Trophoblast cell (in vitro differentiated cells and primary cell): ENCODE measurements around the gene FAM168A.

Experiments used
- DNase-seq, 2 donors: peaks; one replicate each; pipeline ENCODE4 v3.0.0-alpha.2; 2016
- H2AFZ ChIP-seq: 2 replicates; pipeline ENCODE4 v1.6.1; 2013; ENCODE audit warnings: low read length, moderate library complexity, mild to moderate bottlenecking; ENCODE audit not compliant: insufficient read depth, poor library complexity
- H2AK5ac ChIP-seq: 2 replicates; pipeline ENCODE4 v1.6.1; 2013; ENCODE audit warnings: mild to moderate bottlenecking, low read length
- H2BK120ac ChIP-seq: 2 replicates; pipeline ENCODE4 v1.6.1; 2013; ENCODE audit warnings: low read length, mild to moderate bottlenecking, moderate library complexity; ENCODE audit not compliant: insufficient read depth, poor library complexity
- H2BK12ac ChIP-seq: 2 replicates; pipeline ENCODE4 v1.6.1; 2013; ENCODE audit warnings: mild to moderate bottlenecking, low read length, moderate library complexity
- H2BK5ac ChIP-seq: 2 replicates; pipeline ENCODE4 v1.6.1; 2013; ENCODE audit warnings: low read length, low read depth, moderate library complexity, mild to moderate bottlenecking; ENCODE audit not compliant: poor library complexity
- H3K14ac ChIP-seq: 2 replicates; pipeline ENCODE4 v1.6.1; 2013; ENCODE audit warnings: mild to moderate bottlenecking, low read length
- H3K18ac ChIP-seq: 2 replicates; pipeline ENCODE4 v1.6.1; 2013; ENCODE audit warnings: mild to moderate bottlenecking, low read length
- H3K23ac ChIP-seq: 2 replicates; pipeline ENCODE4 v1.6.1; 2013; ENCODE audit warnings: low read length
- H3K27ac ChIP-seq: 2 replicates; pipeline ENCODE4 v1.5.1; 2013; ENCODE audit warnings: low read depth, mild to moderate bottlenecking, inconsistent platforms, low read length, moderate library complexity
- H3K27me3 ChIP-seq: 2 replicates; pipeline ENCODE4 v1.6.1; 2013; ENCODE audit warnings: inconsistent platforms, mild to moderate bottlenecking, low read length, moderate library complexity; ENCODE audit not compliant: insufficient read depth
- H3K36me3 ChIP-seq, 2 experiments: 1 replicate in 1 of 2; 2 replicates in 1 of 2; pipeline ENCODE4 v1.6.1; 2013; ENCODE audit warnings: low read length in 2 of 2, mild to moderate bottlenecking in 2 of 2, moderate library complexity in 1 of 2; ENCODE audit not compliant: insufficient read depth in 2 of 2, control insufficient read depth in 1 of 2
- H3K4ac ChIP-seq: 2 replicates; pipeline ENCODE4 v1.6.1; 2013; ENCODE audit warnings: low read depth, mild to moderate bottlenecking, low read length, moderate library complexity
- H3K4me1 ChIP-seq, 2 experiments: 1 replicate in 1 of 2; 2 replicates in 1 of 2; pipeline ENCODE4 v1.6.1; 2013; ENCODE audit warnings: low read length in 2 of 2, mild to moderate bottlenecking in 2 of 2, moderate library complexity in 1 of 2; ENCODE audit not compliant: insufficient read depth in 2 of 2, control insufficient read depth in 1 of 2
- H3K4me2 ChIP-seq: 2 replicates; pipeline ENCODE4 v1.6.1; 2013; ENCODE audit warnings: inconsistent platforms, mild to moderate bottlenecking, low read length, moderate library complexity
- H3K4me3 ChIP-seq: 2 replicates; pipeline ENCODE4 v1.5.1; 2013; ENCODE audit warnings: mild to moderate bottlenecking, low read depth, low read length, inconsistent platforms
- H3K79me1 ChIP-seq: one replicate; pipeline ENCODE4 v1.6.1; 2013; ENCODE audit warnings: low read length
- H3K79me2 ChIP-seq: 2 replicates; pipeline ENCODE4 v1.6.1; 2013; ENCODE audit warnings: low read length, mild to moderate bottlenecking; ENCODE audit not compliant: control insufficient read depth, insufficient read depth, poor library complexity
- H3K9ac ChIP-seq: 2 replicates; pipeline ENCODE4 v1.6.1; 2013; ENCODE audit warnings: mild to moderate bottlenecking, low read length
- H3K9me3 ChIP-seq: 2 replicates; pipeline ENCODE4 v1.6.1; 2013; ENCODE audit warnings: low read depth, mild to moderate bottlenecking, control low read depth, inconsistent platforms, low read length; ENCODE audit not compliant: insufficient read depth
- H4K12ac ChIP-seq: 2 replicates; pipeline ENCODE4 v1.6.1; 2013; ENCODE audit warnings: low read depth, mild to moderate bottlenecking, low read length, moderate library complexity
- H4K8ac ChIP-seq: 2 replicates; pipeline ENCODE4 v1.6.1; 2013; ENCODE audit warnings: low read depth, mild to moderate bottlenecking, low read length, moderate library complexity
- H4K91ac ChIP-seq: one replicate; pipeline ENCODE4 v1.6.1; 2013; ENCODE audit warnings: low read depth, mild to moderate bottlenecking, low read length, moderate library complexity
- WGBS: extraction: QIAGEN DNeasy Blood & Tissue Kit; methylation state at CpG from one replicate; pipeline ENCODE4 v1.1.7; 2013; ENCODE audit warnings: missing lambda C conversion rate; ENCODE audit not compliant: insufficient read length, insufficient coverage; ENCODE audit errors: extremely low coverage; 5-methylcytosine and 5-hydroxymethylcytosine counted together

FAM168A gene

GRCh38 chr11:73406619-73407018 lies 191.3 kb downstream of the FAM168A start:
- H3K4me3 ChIP-seq = no peak overlapping the region
- H3K27me3 ChIP-seq = no peaks in the 10 kb centered on the region
- H2BK12ac ChIP-seq = no peak overlapping the region
- H3K18ac ChIP-seq = no peak overlapping the region
- H3K4me2 ChIP-seq = no peak overlapping the region
- H4K12ac ChIP-seq = no peak overlapping the region
- H4K8ac ChIP-seq = no peak overlapping the region
- H4K91ac ChIP-seq = no peak overlapping the region
- H2BK5ac ChIP-seq = no peak overlapping the region
- DNase-seq = no peak
- H2BK120ac ChIP-seq = no peak overlapping the region
- H3K9me3 ChIP-seq = peaks cover 2% of the 10 kb centered on the region
- no peak overlapping the region for H2AK5ac ChIP-seq
- no peak overlapping the region for H3K9ac ChIP-seq
- peaks cover under 1% of the 10 kb centered on the region for H3K79me2 ChIP-seq
- no peak overlapping the region for H2AFZ ChIP-seq
- H3K14ac ChIP-seq = no peak overlapping the region
- H3K36me3 ChIP-seq = peaks cover 23 to 28% of the 10 kb centered on the region in 2 experiments
- no peak overlapping the region for H3K23ac ChIP-seq
- H3K4ac ChIP-seq = no peak overlapping the region
- H3K79me1 ChIP-seq = peaks cover 2% of the 10 kb centered on the region
- WGBS = no CpG with 5 or more reads among the region's 5 CpGs
- no peak overlapping the region for H3K27ac ChIP-seq
- H3K4me1 ChIP-seq = peaks cover under 1 to 3% of the 10 kb centered on the region in 2 experiments

GRCh38 chr11:73406131-73406530 lies 191.8 kb downstream of the FAM168A start:
- peaks cover 2% of the 10 kb centered on the region for H3K79me2 ChIP-seq
- no peak overlapping the region for H2AK5ac ChIP-seq
- no peak overlapping the region for H2BK120ac ChIP-seq
- no peak overlapping the region for H3K4me2 ChIP-seq
- DNase-seq = no peak
- no peak overlapping the region for H2BK12ac ChIP-seq
- WGBS = no CpG with 5 or more reads among the region's 1 CpG
- no peak overlapping the region for H3K9ac ChIP-seq
- peaks cover 2% of the 10 kb centered on the region for H3K9me3 ChIP-seq
- no peak overlapping the region for H4K8ac ChIP-seq
- no peaks in the 10 kb centered on the region for H3K27me3 ChIP-seq
- no peak overlapping the region for H3K4me3 ChIP-seq
- H2AFZ ChIP-seq = no peak overlapping the region
- no peak overlapping the region for H4K12ac ChIP-seq
- no peak overlapping the region for H3K18ac ChIP-seq
- H3K4ac ChIP-seq = no peak overlapping the region
- no peak overlapping the region for H3K14ac ChIP-seq
- no peak overlapping the region for H3K23ac ChIP-seq
- H4K91ac ChIP-seq = no peak overlapping the region
- peaks cover 23 to 27% of the 10 kb centered on the region in 2 experiments for H3K36me3 ChIP-seq
- H3K79me1 ChIP-seq = peaks cover 6% of the 10 kb centered on the region
- H3K4me1 ChIP-seq = peaks cover 4 to 8% of the 10 kb centered on the region in 2 experiments
- no peak overlapping the region for H3K27ac ChIP-seq
- H2BK5ac ChIP-seq = no peak overlapping the region

- Histone ChIP-seq H3K9ac (no peak overlapping the region), H4K91ac (no peak overlapping the region), H3K4me3 (no peak overlapping the region), H2BK5ac (no peak overlapping the region), H3K23ac (no peak overlapping the region), H3K14ac (no peak overlapping the region), H3K36me3 (peaks cover 23 to 27% of the 10 kb centered on the region in 2 experiments), H2BK120ac (no peak overlapping the region), H4K12ac (no peak overlapping the region), H4K8ac (no peak overlapping the region), H3K79me1 (peaks cover 6% of the 10 kb centered on the region), H3K27me3 (no peaks in the 10 kb centered on the region), H3K9me3 (peaks cover 2% of the 10 kb centered on the region), H3K4me1 (peaks cover 4 to 8% of the 10 kb centered on the region in 2 experiments), H3K4me2 (no peak overlapping the region), H2AK5ac (no peak overlapping the region), H3K4ac (no peak overlapping the region), H3K79me2 (peaks cover 2% of the 10 kb centered on the region), H3K18ac (no peak overlapping the region), H3K27ac (no peak overlapping the region), H2BK12ac (no peak overlapping the region), H2AFZ (no peak overlapping the region)
- no CpG with 5 or more reads among the region's 8 CpGs for WGBS
- DNase-seq = no peak
These were observed 192.8 kb downstream of the FAM168A start for GRCh38 chr11:73405146-73405510.

- Histone ChIP-seq H3K36me3 (peaks cover 23 to 27% of the 10 kb centered on the region in 2 experiments), H3K23ac (no peak overlapping the region), H3K27me3 (no peaks in the 10 kb centered on the region), H3K79me1 (peaks cover 6% of the 10 kb centered on the region), H4K12ac (no peak overlapping the region), H3K9ac (no peak overlapping the region), H3K9me3 (peaks cover 2% of the 10 kb centered on the region), H3K4me1 (peaks cover 4 to 8% of the 10 kb centered on the region in 2 experiments), H3K4me2 (no peak overlapping the region), H3K4ac (no peak overlapping the region), H4K8ac (no peak overlapping the region), H3K14ac (no peak overlapping the region), H4K91ac (no peak overlapping the region), H2AFZ (no peak overlapping the region), H2BK5ac (no peak overlapping the region), H3K4me3 (no peak overlapping the region), H3K18ac (no peak overlapping the region), H2AK5ac (no peak overlapping the region), H3K79me2 (peaks cover 2% of the 10 kb centered on the region), H3K27ac (no peak overlapping the region), H2BK12ac (no peak overlapping the region), H2BK120ac (no peak overlapping the region)
- no CpG with 5 or more reads among the region's 5 CpGs for WGBS
- DNase-seq = no peak
These were observed 193.3 kb downstream of the FAM168A start for GRCh38 chr11:73404506-73405145.
